H7 (cell line): Measurements from ENCODE around the gene SLIT3. TPM values are rescaled to one million over a fixed set of nuclear protein-coding genes. Genes with fewer than 3 reads are reported as not detected.

Experiments used
- DNase-seq: peaks from one replicate; pipeline ENCODE4 v3.0.0; 2012
- H3K27me3 ChIP-seq: 2 replicates; pipeline ENCODE4 v1.6.0; 2011; ENCODE audit warnings: mild to moderate bottlenecking, low read length; ENCODE audit not compliant: control insufficient read depth, insufficient read depth
- H3K36me3 ChIP-seq: replicated peaks from 2 replicates; pipeline ENCODE4 v1.5.1; 2011; ENCODE audit warnings: low read length; ENCODE audit not compliant: control insufficient read depth, insufficient read depth
- H3K4me3 ChIP-seq: 2 replicates; pipeline ENCODE4 v1.5.1; 2011; ENCODE audit warnings: low read depth, mild to moderate bottlenecking, control low read depth, low read length, moderate library complexity; ENCODE audit not compliant: insufficient read depth
- total RNA-seq: library from RNA; depleted of rRNA; stranded (reverse); fragments of >200 nt; shearing (Covaris generic); gene quantifications from 2 replicates; pipeline ENCODE4 v1.2.3, GENCODE V29; 2014

The SLIT3 gene
- total RNA-seq, 1 experiment from 2014 or later = 0.97 TPM

GRCh38 chr5:168800701-168801100 lies 500.2 kb downstream of the SLIT3 start:
- no peak for DNase-seq
- no peaks in the 10 kb centered on the region for H3K27me3 ChIP-seq
- no peak overlapping the region for H3K4me3 ChIP-seq
- H3K36me3 ChIP-seq = no peaks in the 10 kb centered on the region

- H3K27me3 ChIP-seq = no peaks in the 10 kb centered on the region
- no peak for DNase-seq
- no peak overlapping the region for H3K4me3 ChIP-seq
These were observed 502.6 kb downstream of the SLIT3 start for GRCh38 chr5:168798065-168799023.

GRCh38 chr5:168796593-168797580 lies 504.1 kb downstream of the SLIT3 start:
- no peak for DNase-seq
- no peak overlapping the region for H3K4me3 ChIP-seq
- H3K36me3 ChIP-seq = no peaks in the 10 kb centered on the region
- no peaks in the 10 kb centered on the region for H3K27me3 ChIP-seq

More at GRCh38 chr5:168798065-168799023, 502.6 kb downstream of the SLIT3 start:
- H3K36me3 ChIP-seq = no peaks in the 10 kb centered on the region

- Histone ChIP-seq H3K4me3 (no peak overlapping the region), H3K36me3 (no peaks in the 10 kb centered on the region), H3K27me3 (no peaks in the 10 kb centered on the region)
- no peak for DNase-seq
These were observed 504.9 kb downstream of the SLIT3 start for GRCh38 chr5:168796000-168796399.

GRCh38 chr5:168793841-168794837 lies 506.8 kb downstream of the SLIT3 start:
- no peak overlapping the region for H3K4me3 ChIP-seq
- no peaks in the 10 kb centered on the region for H3K27me3 ChIP-seq
- H3K36me3 ChIP-seq = no peaks in the 10 kb centered on the region
- no peak for DNase-seq

- H3K4me3 ChIP-seq = no peak overlapping the region
- DNase-seq = no peak
- H3K27me3 ChIP-seq = no peaks in the 10 kb centered on the region
- H3K36me3 ChIP-seq = no peaks in the 10 kb centered on the region
These were observed 508.3 kb downstream of the SLIT3 start for GRCh38 chr5:168792678-168793077.

- no peaks in the 10 kb centered on the region for H3K36me3 ChIP-seq
- DNase-seq = no peak
- no peaks in the 10 kb centered on the region for H3K27me3 ChIP-seq
- no peak overlapping the region for H3K4me3 ChIP-seq
These were observed 510.2 kb downstream of the SLIT3 start for GRCh38 chr5:168790671-168791250.

GRCh38 chr5:168790002-168790635 lies 510.8 kb downstream of the SLIT3 start:
- Histone ChIP-seq H3K4me3 (no peak overlapping the region), H3K27me3 (no peaks in the 10 kb centered on the region), H3K36me3 (no peaks in the 10 kb centered on the region)
- DNase-seq = no peak

GRCh38 chr5:168788786-168789185 lies 512.2 kb downstream of the SLIT3 start:
- no peaks in the 10 kb centered on the region for H3K27me3 ChIP-seq
- DNase-seq = no peak
- no peak overlapping the region for H3K4me3 ChIP-seq
- H3K36me3 ChIP-seq = no peaks in the 10 kb centered on the region

GRCh38 chr5:168788107-168788506 lies 512.8 kb downstream of the SLIT3 start:
- Histone ChIP-seq H3K27me3 (no peaks in the 10 kb centered on the region), H3K4me3 (no peak overlapping the region), H3K36me3 (no peaks in the 10 kb centered on the region)
- no peak for DNase-seq

GRCh38 chr5:168786147-168786546 lies 514.8 kb downstream of the SLIT3 start:
- no peak for DNase-seq
- Histone ChIP-seq H3K27me3 (no peaks in the 10 kb centered on the region), H3K36me3 (no peaks in the 10 kb centered on the region)

GRCh38 chr5:168784454-168784853 lies 516.5 kb downstream of the SLIT3 start:
- H3K36me3 ChIP-seq = no peaks in the 10 kb centered on the region
- H3K27me3 ChIP-seq = no peaks in the 10 kb centered on the region
- DNase-seq = no peak
- no peak overlapping the region for H3K4me3 ChIP-seq

More at GRCh38 chr5:168786147-168786546, 514.8 kb downstream of the SLIT3 start:
- no peak overlapping the region for H3K4me3 ChIP-seq

GRCh38 chr5:168781941-168782571 lies 518.9 kb downstream of the SLIT3 start:
- no peak for DNase-seq
- no peak overlapping the region for H3K4me3 ChIP-seq
- no peaks in the 10 kb centered on the region for H3K27me3 ChIP-seq
- no peaks in the 10 kb centered on the region for H3K36me3 ChIP-seq
